AG04450 (cell line): ENCODE data around the gene ZNF280C. TPM values are rescaled to one million over a fixed set of nuclear protein-coding genes. Genes with fewer than 3 reads are reported as not detected.

Experiments used
- CTCF ChIA-PET: fragments of 300-600, 350-600 bp; formaldehyde crosslinking; extraction: SDS; loops from one replicate; lab custom pipeline; 2022; ENCODE audit warnings: antibody characterized with exemption, inconsistent platforms; lab: Charles Lee
- POLR2A ChIA-PET: fragments of 350-600 bp; formaldehyde crosslinking; extraction: SDS; loops from one replicate; lab custom pipeline; 2021; ENCODE audit warnings: antibody characterized with exemption, inconsistent platforms; lab: Yijun Ruan, JAX
- DNase-seq: peaks from one replicate; pipeline ENCODE4 v3.0.0-alpha.2; 2011; ENCODE audit warnings: low read depth, low spot score
- H3K27ac ChIP-seq: one replicate; pipeline ENCODE4 v1.5.1; 2012; ENCODE audit warnings: low read depth, low read length, control low read depth
- H3K27me3 ChIP-seq: one replicate; pipeline ENCODE4 v1.6.0; 2012; ENCODE audit warnings: low read length; ENCODE audit not compliant: control insufficient read depth, insufficient read depth
- H3K4me3 ChIP-seq: 2 replicates; pipeline ENCODE4 v1.5.1; 2011; ENCODE audit warnings: mild to moderate bottlenecking, low read depth, low read length, control low read depth
- H3K9me3 ChIP-seq: 2 replicates; pipeline ENCODE4 v1.5.1; 2012; ENCODE audit warnings: low read length; ENCODE audit not compliant: control insufficient read depth, insufficient read depth
- polyA plus RNA-seq: library from polyadenylated mRNA; depleted of rRNA; stranded (reverse); fragments of >200 nt; gene quantifications from 2 replicates; pipeline ENCODE4 v1.2.3, GENCODE V29; 2011
- TF ChIP-seq, protein P1 (sequence below): IDR thresholded peaks from 2 replicates; pipeline ENCODE4 v1.5.1; 2011; ENCODE audit warnings: low read depth, low read length, control low read depth, inconsistent platforms

Gene ZNF280C
- polyA plus RNA-seq, 1 experiment: 9.9 TPM

DNA sequence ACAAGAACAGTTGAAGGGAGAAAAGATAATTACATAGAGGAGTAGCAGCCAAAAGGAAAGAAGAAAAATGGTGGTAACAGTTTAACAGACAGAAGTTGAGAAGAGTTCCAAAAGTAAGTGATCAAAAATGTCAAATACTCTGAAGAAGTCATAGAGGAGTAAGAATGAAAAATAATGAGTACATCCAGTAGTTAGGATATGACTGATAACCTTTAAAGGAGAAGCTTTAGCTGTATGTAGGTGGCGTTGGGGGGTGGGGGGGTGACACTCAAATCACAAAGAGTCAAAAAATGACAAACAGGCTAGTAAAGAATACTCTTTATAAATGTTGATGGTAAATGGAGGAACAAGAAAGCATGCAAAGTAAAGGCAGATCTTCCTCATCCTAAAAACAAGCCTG is 56.3 kb downstream of the ZNF280C start:
- TF ChIP-seq, protein P1, sequence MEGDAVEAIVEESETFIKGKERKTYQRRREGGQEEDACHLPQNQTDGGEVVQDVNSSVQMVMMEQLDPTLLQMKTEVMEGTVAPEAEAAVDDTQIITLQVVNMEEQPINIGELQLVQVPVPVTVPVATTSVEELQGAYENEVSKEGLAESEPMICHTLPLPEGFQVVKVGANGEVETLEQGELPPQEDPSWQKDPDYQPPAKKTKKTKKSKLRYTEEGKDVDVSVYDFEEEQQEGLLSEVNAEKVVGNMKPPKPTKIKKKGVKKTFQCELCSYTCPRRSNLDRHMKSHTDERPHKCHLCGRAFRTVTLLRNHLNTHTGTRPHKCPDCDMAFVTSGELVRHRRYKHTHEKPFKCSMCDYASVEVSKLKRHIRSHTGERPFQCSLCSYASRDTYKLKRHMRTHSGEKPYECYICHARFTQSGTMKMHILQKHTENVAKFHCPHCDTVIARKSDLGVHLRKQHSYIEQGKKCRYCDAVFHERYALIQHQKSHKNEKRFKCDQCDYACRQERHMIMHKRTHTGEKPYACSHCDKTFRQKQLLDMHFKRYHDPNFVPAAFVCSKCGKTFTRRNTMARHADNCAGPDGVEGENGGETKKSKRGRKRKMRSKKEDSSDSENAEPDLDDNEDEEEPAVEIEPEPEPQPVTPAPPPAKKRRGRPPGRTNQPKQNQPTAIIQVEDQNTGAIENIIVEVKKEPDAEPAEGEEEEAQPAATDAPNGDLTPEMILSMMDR: no peak
- Histone ChIP-seq H3K27ac (no peak overlapping the region), H3K4me3 (no peak overlapping the region), H3K27me3 (no peaks in the 10 kb centered on the region), H3K9me3 (no peaks in the 10 kb centered on the region)
- ChIA-PET CTCF (interaction anchor here (2.0 kb wide), 1 partner anchor 20 kb away, joined by 4 read pairs; no protein-coding TSS in a partner anchor), POLR2A (no interaction called here)
- no peak for DNase-seq

DNA sequence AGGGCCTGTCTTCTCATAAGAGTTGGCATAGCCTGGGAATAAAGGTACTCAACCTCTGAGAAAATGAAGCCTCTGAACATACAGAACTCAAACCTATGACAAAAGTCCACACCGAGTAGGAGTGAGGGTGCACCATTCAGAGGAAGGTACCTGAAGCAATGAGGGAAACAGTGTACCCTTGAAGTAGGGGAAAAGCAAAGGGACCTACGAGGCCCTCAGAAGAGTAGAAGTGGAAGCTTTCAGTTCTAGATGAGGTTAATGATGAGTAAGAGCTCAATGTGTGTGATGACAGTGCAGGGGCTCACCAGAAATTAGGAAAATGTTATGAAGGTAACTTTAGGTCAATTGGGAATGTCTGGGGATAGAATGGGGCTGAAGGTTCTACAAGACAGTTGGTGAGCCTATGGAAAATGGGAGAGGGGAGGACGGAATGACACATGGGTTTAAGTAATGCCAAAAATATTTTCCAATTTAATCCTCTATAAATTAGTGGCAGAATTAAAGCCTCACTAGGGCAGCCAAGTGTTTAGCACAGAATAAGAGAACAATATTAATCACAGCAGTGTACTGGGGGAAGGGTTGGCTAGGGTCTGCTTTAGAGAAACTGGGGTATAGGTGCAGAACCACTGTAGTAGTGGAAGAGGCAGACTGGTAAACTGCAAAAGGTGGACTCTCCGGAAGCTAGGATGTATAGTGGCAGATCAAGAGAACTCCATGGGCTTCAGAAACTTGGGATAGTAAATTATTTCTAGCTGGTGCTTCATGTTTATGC is 57.1 kb downstream of the ZNF280C start:
- POLR2A ChIA-PET: no interaction called here
- Histone ChIP-seq H3K27ac (no peak overlapping the region), H3K4me3 (no peak overlapping the region), H3K27me3 (no peaks in the 10 kb centered on the region), H3K9me3 (no peaks in the 10 kb centered on the region)
- CTCF ChIA-PET: interaction anchor here (2.0 kb wide), 1 partner anchor 19 kb away, joined by 4 read pairs; no protein-coding TSS in a partner anchor
- TF ChIP-seq, protein P1: no peak
- DNase-seq: no peak

DNA sequence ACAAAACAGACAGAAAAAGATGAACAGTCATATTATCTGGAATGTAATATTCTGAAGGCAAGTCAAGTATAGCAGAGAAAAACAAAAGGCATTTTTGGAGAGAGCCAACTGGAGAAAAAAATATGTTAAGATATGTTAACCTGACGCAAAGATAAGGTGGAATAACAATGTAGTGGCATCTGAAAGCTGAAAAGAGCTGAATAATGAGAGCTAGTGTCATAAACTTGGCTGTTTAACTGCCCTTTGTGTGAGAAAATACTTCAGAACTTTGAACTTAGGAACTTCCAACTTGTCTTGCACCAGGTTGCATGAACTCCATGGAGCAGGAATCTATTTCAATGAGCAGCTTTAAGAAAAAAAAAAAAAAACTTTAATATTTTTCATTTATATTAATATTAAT is 64.1 kb downstream of the ZNF280C start:
- Histone ChIP-seq H3K4me3 (no peak overlapping the region), H3K27me3 (no peaks in the 10 kb centered on the region), H3K9me3 (no peaks in the 10 kb centered on the region), H3K27ac (no peak overlapping the region)
- DNase-seq: no peak
- TF ChIP-seq, protein P1: no peak
- ChIA-PET CTCF (interaction anchor here (1.3 kb wide), 1 partner anchor 125 kb away, joined by 3 read pairs; no protein-coding TSS in a partner anchor), POLR2A (no interaction called here)

DNA sequence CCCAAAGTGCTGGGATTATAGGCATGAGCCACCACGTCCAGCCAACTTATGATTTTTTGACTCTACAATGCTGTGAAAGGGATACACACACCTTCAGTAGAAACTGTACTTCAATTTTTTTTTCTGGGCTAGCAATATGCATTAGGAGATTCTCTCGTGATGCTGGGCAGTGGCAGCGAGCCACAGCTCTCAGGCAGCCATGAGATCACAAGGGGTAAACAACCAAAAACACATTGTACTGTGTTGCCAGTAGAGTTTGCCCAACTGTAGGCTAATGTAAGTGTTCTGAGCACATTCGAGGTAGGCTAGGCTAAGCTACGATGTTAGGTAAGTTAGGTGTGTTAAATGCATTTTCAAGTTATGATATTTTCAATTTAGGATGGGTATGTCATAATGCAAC is 71.2 kb downstream of the ZNF280C start:
- POLR2A ChIA-PET: interaction anchor here (0.6 kb wide), 1 partner anchor 137 kb away, joined by 3 read pairs; no protein-coding TSS in a partner anchor
- no peak for DNase-seq
- CTCF ChIA-PET: interaction anchor here (1.3 kb wide), 1 partner anchor 118 kb away, joined by 5 read pairs; no protein-coding TSS in a partner anchor
- no peaks in the 10 kb centered on the region for H3K9me3 ChIP-seq
- H3K4me3 ChIP-seq: no peak overlapping the region
- TF ChIP-seq, protein P1: no peak
- no peak overlapping the region for H3K27ac ChIP-seq
- H3K27me3 ChIP-seq: no peaks in the 10 kb centered on the region

DNA sequence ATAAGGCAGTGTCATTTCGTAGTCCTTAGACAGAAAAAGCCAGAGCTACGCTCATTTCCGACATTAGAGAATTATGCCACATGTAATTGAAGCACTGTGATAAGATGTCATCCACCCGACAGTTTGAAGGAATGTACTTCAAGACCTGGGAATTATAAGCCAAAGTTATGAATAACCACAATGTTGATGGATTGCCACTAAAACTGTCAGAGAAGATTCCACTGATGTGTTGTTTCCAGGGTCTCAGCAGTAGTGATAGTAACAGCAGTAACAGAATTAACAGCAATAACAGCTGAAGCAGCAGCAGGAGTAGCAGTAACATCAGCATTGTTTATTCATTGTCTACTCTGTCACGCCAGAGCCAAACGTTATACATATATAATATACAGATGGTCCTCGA is 72.2 kb downstream of the ZNF280C start:
- Histone ChIP-seq H3K27ac (no peak overlapping the region), H3K4me3 (no peak overlapping the region), H3K9me3 (no peaks in the 10 kb centered on the region), H3K27me3 (no peaks in the 10 kb centered on the region)
- POLR2A ChIA-PET: no interaction called here
- DNase-seq: no peak
- CTCF ChIA-PET: no interaction called here
- TF ChIP-seq, protein P1: no peak
